GM19468 (cell line): ENCODE results near the gene PRUNE2.

ENCODE experiments used
- ATAC-seq: cut with Tn5 transposase; IDR thresholded peaks from one replicate; pipeline ENCODE4 v1.9.1; 2021; ENCODE audit warnings: mild to moderate bottlenecking, moderate library complexity, moderate number of reproducible peaks; ENCODE audit not compliant: unreplicated experiment; ENCODE audit errors: extremely low read depth

Gene PRUNE2

GRCh38 chr9:76643399-76644117 is 262.4 kb downstream of the PRUNE2 start:
- ATAC-seq: peak; percentile 92

GRCh38 chr9:76642701-76643209 is 263.2 kb downstream of the PRUNE2 start:
- no peak for ATAC-seq

- no peak for ATAC-seq
Observed at GRCh38 chr9:76642074-76642473, 263.8 kb downstream of the PRUNE2 start.

GRCh38 chr9:76638001-76638400 is 267.9 kb downstream of the PRUNE2 start:
- ATAC-seq: no peak

- no peak for ATAC-seq
Observed at GRCh38 chr9:76637416-76637815, 268.5 kb downstream of the PRUNE2 start.

GRCh38 chr9:76634356-76635054 is 271.4 kb downstream of the PRUNE2 start:
- no peak for ATAC-seq

- ATAC-seq: no peak
Observed at GRCh38 chr9:76630916-76631315, 275.0 kb downstream of the PRUNE2 start.

- ATAC-seq: no peak
Observed at GRCh38 chr9:76629205-76629990, 276.5 kb downstream of the PRUNE2 start.

- ATAC-seq: no peak
Observed at GRCh38 chr9:76628155-76628554, 277.8 kb downstream of the PRUNE2 start.

GRCh38 chr9:76626980-76627379 is 278.9 kb downstream of the PRUNE2 start:
- ATAC-seq: no peak

GRCh38 chr9:76626141-76626540 is 279.8 kb downstream of the PRUNE2 start:
- no peak for ATAC-seq

GRCh38 chr9:76624391-76625048 is 281.4 kb downstream of the PRUNE2 start:
- peak; percentile 92 for ATAC-seq

GRCh38 chr9:76620996-76621395 is 284.9 kb downstream of the PRUNE2 start:
- no peak for ATAC-seq

GRCh38 chr9:76620581-76620980 is 285.3 kb downstream of the PRUNE2 start:
- no peak for ATAC-seq

GRCh38 chr9:76619640-76620039 is 286.3 kb downstream of the PRUNE2 start:
- no peak for ATAC-seq

GRCh38 chr9:76619197-76619596 is 286.7 kb downstream of the PRUNE2 start:
- no peak for ATAC-seq

GRCh38 chr9:76618762-76619161 is 287.2 kb downstream of the PRUNE2 start:
- no peak for ATAC-seq

GRCh38 chr9:76617497-76618175 is 288.3 kb downstream of the PRUNE2 start:
- ATAC-seq: no peak

- no peak for ATAC-seq
Observed at GRCh38 chr9:76616780-76617179, 289.1 kb downstream of the PRUNE2 start.

GRCh38 chr9:76615177-76615603 is 290.7 kb downstream of the PRUNE2 start:
- ATAC-seq: no peak
